ENCODE measurements around the gene AOAH.
"Not testable (repeated sequence)": the region's sequence is repeated elsewhere in the genome, so short reads cannot be mapped to it uniquely, and the experiment has no call there.

AOAH gene

GRCh38 chr7:36535866-36536664 lies 188.2 kb downstream of the AOAH start:
- no peak for DNase-seq

- no peak for DNase-seq
These were observed 190.6 kb downstream of the AOAH start for GRCh38 chr7:36533717-36534116.

- DNase-seq = no peak
These were observed 191.3 kb downstream of the AOAH start for GRCh38 chr7:36532981-36533499.

GRCh38 chr7:36531951-36532350 lies 192.3 kb downstream of the AOAH start:
- no peak for DNase-seq

- DNase-seq = no peak
These were observed 193.8 kb downstream of the AOAH start for GRCh38 chr7:36530456-36530855.

- DNase-seq = no peak
These were observed 196.8 kb downstream of the AOAH start for GRCh38 chr7:36527549-36527913.

- no peak for DNase-seq
These were observed 197.3 kb downstream of the AOAH start for GRCh38 chr7:36526863-36527548.

GRCh38 chr7:36523371-36524101 lies 200.8 kb downstream of the AOAH start:
- DNase-seq = no peak

GRCh38 chr7:36522453-36523007 lies 201.8 kb downstream of the AOAH start:
- no peak for DNase-seq

GRCh38 chr7:36521911-36522310 lies 202.4 kb downstream of the AOAH start:
- DNase-seq = no peak

- no peak for DNase-seq
These were observed 203.2 kb downstream of the AOAH start for GRCh38 chr7:36521133-36521532.

GRCh38 chr7:36515847-36516246 lies 208.4 kb downstream of the AOAH start:
- no peak for DNase-seq

GRCh38 chr7:36514289-36515243 lies 209.7 kb downstream of the AOAH start:
- DNase-seq = no peak

- no peak for DNase-seq
These were observed 210.9 kb downstream of the AOAH start for GRCh38 chr7:36513393-36513792.

- DNase-seq = no peak
These were observed 211.7 kb downstream of the AOAH start for GRCh38 chr7:36512616-36513015.

GRCh38 chr7:36509962-36510361 lies 214.3 kb downstream of the AOAH start:
- no peak for DNase-seq

GRCh38 chr7:36507475-36508440 lies 216.5 kb downstream of the AOAH start:
- no peak for DNase-seq

GRCh38 chr7:36506820-36507219 lies 217.5 kb downstream of the AOAH start:
- peak in 1 of 2 donors; percentile 11 for DNase-seq

GRCh38 chr7:36506130-36506798 lies 218.0 kb downstream of the AOAH start:
- no peak for DNase-seq

GRCh38 chr7:36504617-36505016 lies 219.7 kb downstream of the AOAH start:
- DNase-seq = not testable (repeated sequence)
